HCT116 (cell line): ENCODE results near the gene RBM33. TPM values are rescaled to one million over a fixed set of nuclear protein-coding genes. Genes with fewer than 3 reads are reported as not detected.

ENCODE experiments used
- ATAC-seq: fragments of 200-7000 bp; cut with Tn5 transposase; 2 replicates; pipeline ENCODE4 v1.9.1; 2020; ENCODE audit warnings: mild to moderate bottlenecking, moderate library complexity
- BruUV-seq: library from RNA; stranded (reverse); fragments of 400-500 nt; replicated peaks from 2 replicates; lab custom pipeline; 2021; lab: Mats Ljungman, UMichigan
- CTCF ChIA-PET: fragments of 300-600 bp; sonication (Branson Sonifier 250); formaldehyde crosslinking; loops from one replicate; lab custom pipeline; 2021; ENCODE audit warnings: antibody characterized with exemption; lab: Charles Lee
- POLR2A ChIA-PET: fragments of 300-600, 350-600 bp; sonication (Branson Sonifier 250); formaldehyde crosslinking; loops from one replicate; lab custom pipeline; 2021; ENCODE audit warnings: antibody characterized with exemption; lab: Charles Lee
- RAD21 ChIA-PET, 2 experiments: fragments of 300-600 bp; sonication (Branson Sonifier 250); formaldehyde crosslinking; loops; one replicate each; lab custom pipeline; 2023; ENCODE audit warnings: low total read pairs in 2 of 2; ENCODE audit not compliant: uncharacterized antibody in 2 of 2, unreplicated experiment in 2 of 2, low non-redundant PET in 1 of 2; lab: Charles Lee
- DNase-seq: peaks from one replicate; pipeline ENCODE4 v3.0.0-alpha.2; 2010; ENCODE audit warnings: low read depth, low spot score
- H2AFZ ChIP-seq: fragments of 200-600 bp; shearing (Covaris generic), sonication (generic); 2 replicates; pipeline ENCODE4 v1.6.1; 2017; ENCODE audit warnings: low read depth, mixed run types, mixed read lengths, antibody characterized with exemption, low read length; ENCODE audit not compliant: poor library complexity, severe bottlenecking
- H3K27ac ChIP-seq: 2 replicates; pipeline ENCODE4 v1.5.1; 2012; ENCODE audit warnings: low read depth, low read length
- H3K27me3 ChIP-seq: fragments of 200-600 bp; sonication (generic); 2 replicates; pipeline ENCODE4 v1.6.1; 2016; ENCODE audit warnings: mixed run types, low read length, mixed read lengths; ENCODE audit not compliant: insufficient read depth
- H3K36me3 ChIP-seq, 2 experiments: fragments of 200-500 bp in 1 of 2; fragments of 200-600 bp in 1 of 2; sonication (Bioruptor generic) in 1 of 2; sonication (generic) in 1 of 2; 2 replicates each; pipeline versions ENCODE4 v1.5.1 to v1.6.1; 2014 to 2016; ENCODE audit warnings: low read length in 2 of 2, inconsistent platforms in 1 of 2, mixed read lengths in 1 of 2, mixed run types in 1 of 2; ENCODE audit not compliant: insufficient read depth in 2 of 2, control insufficient read depth in 1 of 2
- H3K4me1 ChIP-seq, 2 experiments: fragments of 200-600 bp in 1 of 2; sonication (generic) in 1 of 2; 2 replicates each; pipeline versions ENCODE4 v1.5.1 to v1.6.1; 2012 to 2017; ENCODE audit warnings: low read length in 2 of 2, inconsistent platforms in 1 of 2, mild to moderate bottlenecking in 1 of 2, mixed read lengths in 1 of 2, mixed run types in 1 of 2, moderate library complexity in 1 of 2; ENCODE audit not compliant: insufficient read depth in 2 of 2, control insufficient read depth in 1 of 2
- H3K4me2 ChIP-seq: fragments of 200-600 bp; sonication (generic); 2 replicates; pipeline ENCODE4 v1.6.1; 2017; ENCODE audit warnings: mixed run types, low read length, mixed read lengths
- H3K4me3 ChIP-seq, 2 experiments: fragments of 200-600 bp in 1 of 2; sonication (generic) in 1 of 2; replicated peaks in 1 of 2; 2 replicates each; pipeline ENCODE4 v1.5.1; 2011 to 2016; ENCODE audit warnings: low read length in 2 of 2, control low read depth in 1 of 2, low read depth in 1 of 2, mild to moderate bottlenecking in 1 of 2, mixed read lengths in 1 of 2, mixed run types in 1 of 2
- H3K79me2 ChIP-seq: fragments of 200-600 bp; sonication (generic); 2 replicates; pipeline ENCODE4 v1.6.1; 2017; ENCODE audit warnings: mild to moderate bottlenecking, mixed run types, low read length, moderate library complexity, mixed read lengths; ENCODE audit not compliant: insufficient read depth
- H3K9ac ChIP-seq: fragments of 200-600 bp; sonication (generic); 2 replicates; pipeline ENCODE4 v1.6.1; 2016; ENCODE audit warnings: low read length, mixed read lengths
- H3K9me2 ChIP-seq: fragments of 200-600 bp; sonication (generic), shearing (Covaris generic); 2 replicates; pipeline ENCODE4 v1.6.1; 2017; ENCODE audit warnings: mixed run types, mild to moderate bottlenecking, moderate library complexity; ENCODE audit not compliant: insufficient read depth
- H3K9me3 ChIP-seq, 2 experiments: fragments of 200-500 bp in 1 of 2; fragments of 200-600 bp in 1 of 2; sonication (Bioruptor generic) in 1 of 2; sonication (generic) in 1 of 2; 2 replicates each; pipeline ENCODE4 v1.6.1; 2014 to 2017; ENCODE audit warnings: low read length in 2 of 2, mixed read lengths in 2 of 2, inconsistent platforms in 1 of 2, low read depth in 1 of 2, mild to moderate bottlenecking in 1 of 2, mixed run types in 1 of 2, moderate library complexity in 1 of 2; ENCODE audit not compliant: control insufficient read depth in 1 of 2, insufficient read depth in 1 of 2
- H4K20me1 ChIP-seq: fragments of 200-600 bp; sonication (generic), shearing (Covaris generic); 2 replicates; pipeline ENCODE4 v1.6.1; 2017; ENCODE audit warnings: mixed run types, mild to moderate bottlenecking, moderate library complexity; ENCODE audit not compliant: insufficient read depth
- CBX3 ChIP-seq: IDR thresholded peaks from 2 replicates; pipeline ENCODE4 v1.6.1; 2012; ENCODE audit warnings: low read depth
- EZH2 ChIP-seq: fragments of 200-600 bp; sonication (generic); IDR thresholded peaks from 2 replicates; pipeline ENCODE4 v1.6.1; 2017; ENCODE audit warnings: antibody characterized with exemption, mixed run types
- EZH2phosphoT487 ChIP-seq: fragments of 200-600 bp; IDR thresholded peaks from 2 replicates; pipeline ENCODE4 v1.6.1; 2018; ENCODE audit warnings: antibody characterized with exemption, borderline replicate concordance
- FOSL1 ChIP-seq: IDR thresholded peaks from 2 replicates; pipeline ENCODE4 v1.6.1; 2012; ENCODE audit warnings: low read depth
- JUND ChIP-seq: IDR thresholded peaks from 2 replicates; pipeline ENCODE4 v1.6.1; 2012
- MAX ChIP-seq: IDR thresholded peaks from 2 replicates; pipeline ENCODE4 v1.6.1; 2012
- POLR2A ChIP-seq: IDR thresholded peaks from 2 replicates; pipeline ENCODE4 v1.7.0; 2011; ENCODE audit warnings: borderline replicate concordance; ENCODE audit not compliant: insufficient read depth, insufficient read length; ENCODE audit errors: extremely low read depth
- POLR2AphosphoS5 ChIP-seq: IDR thresholded peaks from 2 replicates; pipeline ENCODE4 v1.6.1; 2011; ENCODE audit warnings: mild to moderate bottlenecking, low read depth, low read length, moderate library complexity
- TCF7L2 ChIP-seq: IDR thresholded peaks from 2 replicates; pipeline ENCODE4 v1.7.0; 2011; ENCODE audit warnings: borderline replicate concordance, inconsistent platforms; ENCODE audit not compliant: insufficient read depth, insufficient read length; ENCODE audit errors: extremely low read depth
- YY1 ChIP-seq: IDR thresholded peaks from 2 replicates; pipeline ENCODE4 v1.6.1; 2011; ENCODE audit warnings: low read length, low read depth, moderate library complexity, mild to moderate bottlenecking; ENCODE audit not compliant: insufficient replicate concordance; ENCODE audit errors: extremely low read depth
- ZNF274 ChIP-seq: fragments of 200-500 bp; sonication (Bioruptor generic); IDR thresholded peaks from 2 replicates; pipeline ENCODE4 v1.6.1; 2014; ENCODE audit warnings: mild to moderate bottlenecking, low read depth, low read length, inconsistent platforms
- intact Hi-C: fragments of 100-400 bp; cut with micrococcal nuclease; formaldehyde crosslinking; loops from 2 replicates; pipeline ENCODE4 v1.10.0; 2022
- total RNA-seq: library from RNA; stranded (reverse); gene quantifications from one replicate; pipeline ENCODE4 v1.2.1, GENCODE V29; 2021; ENCODE audit not compliant: unreplicated experiment
- TF ChIP-seq, protein P1 (sequence below): IDR thresholded peaks from 2 replicates; pipeline ENCODE4 v1.6.1; 2011; ENCODE audit warnings: mild to moderate bottlenecking, low read length, moderate library complexity; ENCODE audit not compliant: insufficient replicate concordance; ENCODE audit errors: extremely low read depth
- TF ChIP-seq, protein P2 (sequence below): IDR thresholded peaks from 2 replicates; pipeline ENCODE4 v1.6.1; 2012

RBM33 gene
- total RNA-seq, 1 experiment from 2014 or later: 64.3 TPM

GRCh38 chr7:155638366-155638765 is 6.1 kb upstream of the RBM33 start:
- no peak for ATAC-seq
- Histone ChIP-seq H2AFZ (no peak overlapping the region), H3K27ac (no peak overlapping the region), H3K9me3 (no peaks in the 10 kb centered on the region), H3K27me3 (no peaks in the 10 kb centered on the region), H4K20me1 (no peaks in the 10 kb centered on the region)
- no TSS peak for BruUV-seq
- ChIA-PET CTCF (no interaction called here), POLR2A (no interaction called here)
- TF ChIP-seq TCF7L2 (no peak), FOSL1 (no peak), POLR2AphosphoS5 (no peak)
- TF ChIP-seq, protein P1, sequence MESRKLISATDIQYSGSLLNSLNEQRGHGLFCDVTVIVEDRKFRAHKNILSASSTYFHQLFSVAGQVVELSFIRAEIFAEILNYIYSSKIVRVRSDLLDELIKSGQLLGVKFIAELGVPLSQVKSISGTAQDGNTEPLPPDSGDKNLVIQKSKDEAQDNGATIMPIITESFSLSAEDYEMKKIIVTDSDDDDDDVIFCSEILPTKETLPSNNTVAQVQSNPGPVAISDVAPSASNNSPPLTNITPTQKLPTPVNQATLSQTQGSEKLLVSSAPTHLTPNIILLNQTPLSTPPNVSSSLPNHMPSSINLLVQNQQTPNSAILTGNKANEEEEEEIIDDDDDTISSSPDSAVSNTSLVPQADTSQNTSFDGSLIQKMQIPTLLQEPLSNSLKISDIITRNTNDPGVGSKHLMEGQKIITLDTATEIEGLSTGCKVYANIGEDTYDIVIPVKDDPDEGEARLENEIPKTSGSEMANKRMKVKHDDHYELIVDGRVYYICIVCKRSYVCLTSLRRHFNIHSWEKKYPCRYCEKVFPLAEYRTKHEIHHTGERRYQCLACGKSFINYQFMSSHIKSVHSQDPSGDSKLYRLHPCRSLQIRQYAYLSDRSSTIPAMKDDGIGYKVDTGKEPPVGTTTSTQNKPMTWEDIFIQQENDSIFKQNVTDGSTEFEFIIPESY: no peak
- TF ChIP-seq, all 23 proteins: peak for 0
- H3K79me2 ChIP-seq: no peaks in the 10 kb centered on the region
- peaks cover 0 to 2% of the 10 kb centered on the region in 2 experiments; a peak in 1 of 4 replicates for H3K4me1 ChIP-seq
- intact Hi-C loops: no loop called here
- DNase-seq: no peak
- RAD21 ChIA-PET: no interaction called here
- H3K36me3 ChIP-seq: peaks cover 0 to 9% of the 10 kb centered on the region in 2 experiments; a peak in 1 of 4 replicates
- no peak overlapping the region for H3K4me3 ChIP-seq
- no peak overlapping the region for H3K9ac ChIP-seq
- no peaks in the 10 kb centered on the region; the same call in 1 of the 2 replicates for H3K9me2 ChIP-seq
- H3K4me2 ChIP-seq: no peak overlapping the region

GRCh38 chr7:155639958-155640520 is 4.4 kb upstream of the RBM33 start:
- H3K9ac ChIP-seq: no peak overlapping the region
- no peak for DNase-seq
- TF ChIP-seq ZNF274 (no peak), YY1 (no peak), MAX (no peak), POLR2AphosphoS5 (no peak), EZH2phosphoT487 (no peak), POLR2A (no peak), JUND (no peak), EZH2 (no peak), TCF7L2 (no peak), CBX3 (no peak)
- TF ChIP-seq, protein P2, sequence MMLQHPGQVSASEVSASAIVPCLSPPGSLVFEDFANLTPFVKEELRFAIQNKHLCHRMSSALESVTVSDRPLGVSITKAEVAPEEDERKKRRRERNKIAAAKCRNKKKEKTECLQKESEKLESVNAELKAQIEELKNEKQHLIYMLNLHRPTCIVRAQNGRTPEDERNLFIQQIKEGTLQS: no peak
- no peak overlapping the region for H3K4me2 ChIP-seq
- H3K9me2 ChIP-seq: no peaks in the 10 kb centered on the region; the same call in 1 of the 2 replicates
- H4K20me1 ChIP-seq: no peaks in the 10 kb centered on the region
- ChIA-PET RAD21 (no interaction called here), POLR2A (no interaction called here), CTCF (no interaction called here)
- H3K27me3 ChIP-seq: no peaks in the 10 kb centered on the region
- H3K9me3 ChIP-seq: no peaks in the 10 kb centered on the region
- peaks cover 9% of the 10 kb centered on the region for H3K79me2 ChIP-seq
- no peak overlapping the region for H3K4me3 ChIP-seq
- intact Hi-C loops: no loop called here
- no TSS peak for BruUV-seq
- no peak for ATAC-seq
- no peak overlapping the region for H3K27ac ChIP-seq
- no peak overlapping the region for H2AFZ ChIP-seq
- peaks cover 0 to 4% of the 10 kb centered on the region in 2 experiments; a peak in 1 of 4 replicates for H3K4me1 ChIP-seq
- H3K36me3 ChIP-seq: peaks cover 0 to 9% of the 10 kb centered on the region in 2 experiments; a peak in 1 of 4 replicates
